NCI-H146 (cell line): ENCODE measurements around the gene YIPF6.
"Not testable (repeated sequence)": the region's sequence is repeated elsewhere in the genome, so short reads cannot be mapped to it uniquely, and the experiment has no call there.

Experiments
- DNase-seq: peaks from one replicate; lab custom pipeline; 2025; lab: John Stamatoyannopoulos, UW

Gene YIPF6

GRCh38 chrX:68506649-68507048 lies 7.8 kb downstream of the YIPF6 start:
- no peak for DNase-seq

GRCh38 chrX:68508799-68509198 lies 9.9 kb downstream of the YIPF6 start:
- DNase-seq = no peak

GRCh38 chrX:68511255-68511654 lies 12.4 kb downstream of the YIPF6 start:
- DNase-seq = peak; percentile 8

DNA sequence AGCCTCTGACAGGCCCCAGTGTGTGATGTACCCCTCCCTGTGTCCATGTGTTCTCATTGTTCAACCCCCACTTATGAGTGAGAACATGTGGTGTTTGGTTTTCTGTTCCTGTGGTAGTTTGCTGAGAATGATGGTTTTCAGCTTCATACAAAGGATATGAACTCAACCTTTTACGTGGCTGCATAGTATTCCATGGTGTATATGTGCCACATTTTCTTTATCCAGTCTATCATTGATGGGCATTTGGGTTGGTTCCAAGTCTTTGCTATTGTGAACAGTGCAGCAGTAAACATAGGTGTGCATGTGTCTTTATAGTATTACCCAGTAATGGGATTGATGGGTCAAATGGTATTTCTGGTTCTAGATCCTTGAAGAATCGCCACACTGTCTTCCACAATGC lies 25.8 kb downstream of the YIPF6 start:
- not testable (repeated sequence) for DNase-seq

- DNase-seq = no peak
Measured at GRCh38 chrX:68532831-68533533, 34.1 kb downstream of the YIPF6 start.

- DNase-seq = no peak
Measured at GRCh38 chrX:68533656-68534055, 34.8 kb downstream of the YIPF6 start.

DNA sequence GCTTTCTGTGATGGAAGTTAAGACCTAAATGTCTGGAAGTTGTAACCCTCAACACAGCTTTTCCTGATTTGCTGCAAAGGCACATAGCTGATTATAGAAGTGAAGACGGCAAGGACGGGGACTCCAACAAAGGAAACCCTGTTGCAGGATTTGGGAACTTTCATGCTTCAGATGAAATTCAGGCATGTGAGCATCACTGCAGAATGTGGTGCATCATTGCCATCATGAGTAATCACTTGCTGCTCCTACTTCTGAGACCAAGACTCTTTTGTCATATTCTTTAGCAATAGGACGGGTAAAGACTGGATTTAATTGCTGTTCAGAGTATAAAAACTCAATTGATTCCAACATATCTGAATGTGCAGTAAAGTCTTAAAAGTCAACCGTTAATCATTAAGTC lies 35.8 kb downstream of the YIPF6 start:
- no peak for DNase-seq

DNA sequence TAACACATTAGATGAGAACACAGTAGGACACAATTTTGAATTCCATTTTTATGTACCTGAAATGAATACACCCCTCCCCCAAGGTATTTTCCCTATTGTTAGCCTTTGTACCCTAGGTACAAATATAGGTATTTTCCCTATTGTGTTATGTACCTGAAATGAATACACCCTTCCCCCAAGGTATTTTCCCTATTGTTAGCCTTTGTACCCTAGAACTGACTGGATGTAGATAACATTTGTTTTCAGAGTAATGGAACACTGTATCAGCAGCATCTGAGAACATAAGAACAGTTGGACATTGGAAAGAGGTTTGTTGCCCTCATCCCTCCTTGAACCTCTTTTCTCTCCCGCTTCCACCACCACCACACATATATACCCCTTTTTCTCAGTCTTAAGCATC lies 37.6 kb downstream of the YIPF6 start:
- no peak for DNase-seq

GRCh38 chrX:68536884-68537283 lies 38.0 kb downstream of the YIPF6 start:
- no peak for DNase-seq

GRCh38 chrX:68550193-68550592 lies 51.3 kb downstream of the YIPF6 start:
- no peak for DNase-seq

DNA sequence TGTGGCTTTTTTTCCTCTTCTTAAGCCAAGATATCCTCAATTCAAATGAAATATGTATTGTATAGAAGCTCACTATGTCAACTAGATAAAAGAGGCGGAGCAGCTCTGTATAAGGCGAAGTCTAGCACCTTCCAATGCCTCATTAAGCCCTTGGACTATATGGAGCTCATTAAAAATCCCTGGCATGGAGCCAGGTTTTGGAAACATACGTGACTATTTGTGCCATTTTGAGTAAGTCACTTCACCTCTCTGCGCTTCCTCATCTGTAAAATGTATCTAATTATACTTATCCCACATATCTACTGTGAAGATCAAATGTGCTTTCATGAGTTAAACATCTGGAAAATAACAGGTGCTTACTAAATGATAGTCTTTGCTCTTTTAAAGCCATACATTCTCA lies 57.2 kb downstream of the YIPF6 start:
- no peak for DNase-seq

DNA sequence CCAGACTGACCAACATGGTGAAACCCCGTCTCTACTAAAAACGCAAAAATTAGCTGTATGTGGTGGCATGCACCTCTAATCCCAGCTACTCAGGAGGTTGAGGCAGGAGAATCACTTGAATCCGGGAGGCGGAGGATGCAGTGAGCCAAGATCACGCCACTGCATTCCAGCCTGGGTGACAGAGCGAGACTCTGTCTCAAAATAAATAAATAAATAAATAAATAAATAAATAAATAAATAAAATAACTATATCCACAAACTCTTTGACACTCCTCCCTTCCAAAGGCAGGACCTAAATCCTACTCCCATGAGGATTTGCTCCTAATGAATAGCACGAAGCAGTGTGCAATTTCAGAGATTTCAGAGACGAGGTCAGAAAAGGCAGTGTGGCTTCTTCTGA lies 58.3 kb downstream of the YIPF6 start:
- DNase-seq = not testable (repeated sequence)

DNA sequence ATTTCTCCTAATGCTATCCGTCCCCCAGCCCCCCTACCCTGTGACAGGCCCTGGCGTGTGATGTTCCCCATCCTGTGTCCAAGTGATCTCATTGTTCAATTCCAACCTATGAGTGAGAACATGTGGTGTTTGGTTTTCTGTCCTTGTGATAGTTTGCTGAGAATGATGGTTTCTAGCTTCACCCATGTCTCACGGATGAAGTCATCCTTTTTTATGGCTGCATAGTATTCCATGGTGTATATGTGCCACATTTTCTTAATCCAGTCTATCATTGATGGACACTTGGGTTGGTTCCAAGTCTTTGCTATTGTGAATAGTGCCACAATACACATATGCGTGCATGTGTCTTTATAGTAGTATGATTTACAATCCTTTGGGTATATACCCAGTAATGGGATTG lies 61.1 kb downstream of the YIPF6 start:
- DNase-seq = not testable (repeated sequence)

DNA sequence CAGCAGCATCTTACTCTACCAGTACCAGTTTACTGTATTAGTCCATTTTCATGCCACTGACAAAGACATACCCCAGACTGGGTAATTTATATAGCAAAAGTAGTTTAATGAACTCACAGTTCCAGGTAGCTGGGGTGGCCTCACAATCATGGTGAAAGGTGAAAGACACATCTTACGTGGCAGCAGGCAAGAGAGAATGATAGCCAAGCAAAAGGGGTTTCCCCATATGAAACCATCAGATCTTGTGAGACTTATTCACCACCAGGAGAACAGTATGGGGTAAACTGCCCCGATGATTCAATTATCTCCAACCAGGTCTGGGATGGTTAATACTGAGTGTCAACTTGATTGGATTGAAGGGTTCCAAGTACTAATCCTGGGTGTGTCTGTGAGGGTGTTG lies 69.3 kb downstream of the YIPF6 start:
- no peak for DNase-seq

DNA sequence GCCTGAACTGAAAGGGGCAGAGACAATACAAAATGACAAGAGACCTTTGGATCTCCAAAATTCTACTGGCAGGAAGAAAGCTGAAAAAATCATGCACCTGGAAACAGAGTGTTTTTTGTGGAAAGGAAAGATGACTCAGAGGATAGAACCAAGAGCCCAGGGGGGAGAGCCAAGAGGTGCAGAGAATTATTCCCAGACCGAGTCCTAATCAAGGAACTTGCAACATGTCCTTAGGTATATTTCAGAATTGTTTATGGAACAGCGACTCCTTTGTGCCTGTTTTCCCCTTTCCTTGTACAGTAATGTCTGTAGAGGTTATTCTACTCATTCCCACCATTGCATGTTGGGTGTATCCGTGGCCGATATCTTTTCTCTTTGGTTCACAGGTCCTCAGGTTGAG lies 71.7 kb downstream of the YIPF6 start:
- no peak for DNase-seq

DNA sequence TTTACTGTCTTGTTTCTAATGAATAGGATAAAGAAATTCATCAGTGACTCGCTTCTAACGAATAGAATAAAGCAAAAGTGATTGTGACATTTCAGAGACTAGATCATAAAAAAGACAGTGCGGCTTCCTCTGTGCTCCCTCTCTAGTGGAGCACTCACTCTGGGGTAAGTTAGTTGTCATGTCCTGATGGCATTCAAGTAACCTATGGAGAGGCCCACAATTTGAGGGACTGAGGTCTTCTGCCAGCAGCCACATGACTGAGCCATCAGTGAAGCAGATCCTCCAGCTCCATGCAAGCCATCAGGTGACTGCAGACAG lies 72.4 kb downstream of the YIPF6 start:
- no peak for DNase-seq

DNA sequence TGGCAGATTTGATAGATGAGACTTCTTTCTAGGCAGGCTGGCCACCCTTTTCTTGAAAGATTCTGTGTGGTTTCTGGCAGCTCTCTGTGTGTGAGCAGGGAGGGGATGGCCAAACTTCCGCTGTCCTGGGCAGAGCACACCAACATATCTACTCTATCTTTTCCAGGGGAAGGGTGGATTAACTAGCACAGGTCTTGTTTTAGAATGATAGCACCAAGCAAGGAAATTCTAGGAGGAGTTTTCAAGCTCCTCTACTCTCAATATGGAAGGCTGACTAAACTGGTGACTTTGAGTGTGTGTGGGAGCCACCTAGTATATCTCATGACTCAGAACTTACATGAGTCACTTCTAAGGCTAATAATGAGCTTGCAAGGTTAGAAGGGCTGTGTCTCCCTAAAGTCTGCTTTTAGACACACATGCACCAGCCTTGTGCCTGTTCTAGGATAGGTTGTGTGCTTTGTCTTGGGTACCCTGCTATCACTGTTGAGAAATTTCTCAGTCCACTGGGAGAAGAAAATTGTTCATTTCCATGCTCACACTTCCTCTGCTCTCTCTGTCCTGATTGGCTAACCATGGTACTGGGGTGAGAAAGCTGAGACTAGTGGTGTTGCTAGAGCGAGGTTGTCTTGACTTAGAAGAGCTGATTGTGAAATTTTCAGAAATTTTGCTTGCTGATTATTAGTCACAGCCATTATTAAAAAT lies 72.9 kb downstream of the YIPF6 start:
- DNase-seq = no peak

DNA sequence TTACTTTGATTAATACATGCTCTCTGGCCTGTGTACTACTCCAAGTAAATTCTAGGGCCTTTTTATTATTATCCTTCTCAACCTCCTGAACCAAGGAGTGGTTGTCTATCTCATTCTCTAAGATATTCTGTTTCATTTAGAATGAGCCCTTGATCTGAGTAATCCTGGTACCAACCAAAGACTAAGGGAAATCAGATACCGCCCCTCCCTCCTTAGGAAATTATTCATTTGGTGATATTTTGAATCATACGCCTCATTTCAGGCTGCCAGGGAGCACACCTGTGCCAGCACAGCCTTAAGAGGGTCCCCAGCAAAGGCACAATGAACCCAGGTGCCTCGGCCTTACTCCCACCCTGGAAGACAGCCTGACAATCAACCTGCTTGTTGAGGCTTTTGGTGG lies 75.4 kb downstream of the YIPF6 start:
- DNase-seq = no peak

DNA sequence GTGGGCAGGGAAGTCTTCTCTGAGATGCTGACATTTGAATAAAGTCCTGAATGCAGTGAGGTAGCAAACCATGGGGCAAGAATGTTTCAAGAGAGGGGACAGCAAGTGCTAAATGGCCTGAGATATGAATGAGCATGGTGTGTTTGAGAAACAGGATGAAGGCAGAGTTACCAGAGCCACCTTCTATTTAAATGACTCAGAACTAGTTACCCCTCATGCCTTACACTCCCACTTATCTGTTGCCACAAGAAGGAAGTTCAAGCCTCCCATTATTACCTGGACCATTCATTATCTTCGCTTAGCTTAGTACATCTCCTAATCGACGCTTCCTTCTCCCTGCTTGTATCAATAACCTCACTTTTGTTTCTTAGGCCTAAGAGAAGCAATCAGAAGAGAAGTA lies 81.0 kb downstream of the YIPF6 start:
- no peak for DNase-seq

GRCh38 chrX:68584221-68584620 lies 85.4 kb downstream of the YIPF6 start:
- no peak for DNase-seq
